NCI-H345 (cell line): Measurements from ENCODE around the gene EEFSEC.

Source experiments
- DNase-seq: peaks from one replicate; lab custom pipeline; 2025; lab: John Stamatoyannopoulos, UW

The EEFSEC gene, protein sequence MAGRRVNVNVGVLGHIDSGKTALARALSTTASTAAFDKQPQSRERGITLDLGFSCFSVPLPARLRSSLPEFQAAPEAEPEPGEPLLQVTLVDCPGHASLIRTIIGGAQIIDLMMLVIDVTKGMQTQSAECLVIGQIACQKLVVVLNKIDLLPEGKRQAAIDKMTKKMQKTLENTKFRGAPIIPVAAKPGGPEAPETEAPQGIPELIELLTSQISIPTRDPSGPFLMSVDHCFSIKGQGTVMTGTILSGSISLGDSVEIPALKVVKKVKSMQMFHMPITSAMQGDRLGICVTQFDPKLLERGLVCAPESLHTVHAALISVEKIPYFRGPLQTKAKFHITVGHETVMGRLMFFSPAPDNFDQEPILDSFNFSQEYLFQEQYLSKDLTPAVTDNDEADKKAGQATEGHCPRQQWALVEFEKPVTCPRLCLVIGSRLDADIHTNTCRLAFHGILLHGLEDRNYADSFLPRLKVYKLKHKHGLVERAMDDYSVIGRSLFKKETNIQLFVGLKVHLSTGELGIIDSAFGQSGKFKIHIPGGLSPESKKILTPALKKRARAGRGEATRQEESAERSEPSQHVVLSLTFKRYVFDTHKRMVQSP

DNA sequence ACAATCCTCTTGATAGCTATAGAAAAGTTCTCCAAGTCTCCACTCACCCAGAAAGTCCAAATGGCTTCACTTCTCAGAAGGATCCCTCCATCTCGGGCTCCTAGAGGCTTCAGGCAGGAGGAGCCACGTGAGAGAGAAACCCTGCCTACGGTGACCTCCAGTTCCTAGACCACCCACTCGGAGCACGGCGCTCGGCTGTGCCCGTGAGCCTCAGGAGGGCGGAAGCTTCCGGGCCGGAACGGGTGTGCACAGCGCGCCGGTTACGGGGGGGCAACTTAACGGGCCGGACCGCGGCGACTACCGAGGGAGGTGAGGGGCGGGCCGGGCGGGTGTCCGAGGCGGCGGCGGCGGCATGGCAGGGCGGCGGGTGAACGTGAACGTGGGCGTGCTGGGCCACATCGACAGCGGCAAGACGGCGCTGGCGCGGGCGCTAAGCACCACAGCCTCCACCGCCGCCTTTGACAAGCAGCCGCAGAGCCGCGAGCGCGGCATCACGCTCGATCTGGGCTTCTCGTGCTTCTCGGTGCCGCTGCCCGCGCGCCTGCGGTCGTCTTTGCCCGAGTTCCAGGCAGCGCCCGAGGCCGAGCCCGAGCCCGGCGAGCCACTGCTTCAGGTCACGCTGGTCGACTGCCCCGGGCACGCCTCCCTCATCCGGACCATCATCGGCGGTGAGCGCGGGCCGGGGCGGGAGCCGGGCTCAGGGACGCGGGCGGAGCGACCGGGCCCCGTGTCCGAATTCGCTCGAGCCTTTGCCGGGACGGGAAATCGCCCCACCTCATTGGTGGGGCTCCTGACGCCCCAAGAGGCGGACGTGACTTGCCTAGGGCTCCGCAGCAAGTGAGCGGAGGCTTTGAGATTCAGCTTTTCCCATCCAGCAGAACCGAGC, at the start of gene EEFSEC:
Gene EEFSEC (plus strand): TSS at position 326 of the 886 bp plus-strand sequence. CDS start 27 bp downstream, at position 353.
- peak; percentile 72 for DNase-seq

DNA sequence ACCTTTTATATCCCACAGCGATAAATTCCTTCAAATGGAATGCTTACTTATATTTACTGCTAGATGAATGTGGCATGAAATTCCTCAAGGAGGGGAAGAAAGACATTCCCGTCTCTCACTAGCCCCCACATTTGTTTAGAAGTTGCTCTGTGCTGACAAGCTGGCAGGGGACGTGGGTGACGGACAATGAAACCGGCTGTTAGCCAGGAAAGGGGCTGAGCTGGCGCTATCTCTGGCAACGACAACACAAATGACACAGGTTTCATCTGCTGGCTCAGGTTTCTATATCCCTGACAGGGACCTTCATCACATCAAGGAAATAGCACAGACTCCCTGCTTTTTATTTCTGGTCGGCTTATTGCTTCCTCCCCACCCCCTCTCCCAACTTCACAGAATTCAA, 45.4 kb upstream of the EEFSEC start:
- no peak for DNase-seq

DNA sequence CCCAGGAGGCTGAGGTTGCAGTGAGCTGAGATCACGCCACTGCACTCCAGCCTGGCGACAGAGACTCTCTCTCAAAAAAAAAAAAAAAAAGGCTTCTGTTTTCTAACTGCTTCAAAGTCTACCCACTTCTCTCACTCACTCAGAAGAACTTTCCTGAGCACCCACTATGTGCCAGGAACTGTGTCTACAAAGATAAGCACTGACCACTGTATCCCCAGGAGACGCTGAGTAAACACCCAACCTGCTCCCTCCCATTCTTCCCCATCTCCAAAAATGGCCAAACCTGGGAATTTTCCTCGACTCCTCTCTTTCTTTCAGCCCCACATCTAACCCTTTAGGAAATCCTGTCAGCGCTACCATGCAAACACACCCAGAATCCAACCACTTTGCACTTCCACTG, 42.1 kb upstream of the EEFSEC start:
- DNase-seq = no peak

- no peak for DNase-seq
Observed at GRCh38 chr3:128112357-128112968, 40.8 kb upstream of the EEFSEC start.

GRCh38 chr3:128113817-128114794, 39.2 kb upstream of the EEFSEC start:
- DNase-seq = no peak

DNA sequence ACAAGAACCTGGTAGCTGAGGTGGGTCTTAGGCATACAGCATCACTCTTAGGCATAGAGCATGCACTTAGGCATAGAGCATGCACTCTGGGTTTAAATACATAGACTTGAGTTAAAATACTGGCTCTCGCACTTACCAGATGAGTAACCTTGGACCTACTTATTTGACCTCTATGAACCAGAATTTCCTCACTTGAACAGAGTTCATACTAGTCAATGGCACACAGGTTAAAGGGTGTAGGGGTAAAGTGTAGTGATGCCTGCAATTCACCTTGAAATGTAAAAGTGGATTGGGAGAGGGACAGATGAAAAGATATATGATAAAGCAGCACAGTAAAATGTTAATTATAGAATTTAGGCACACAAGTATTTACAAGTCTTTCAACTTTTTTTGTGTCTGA, 31.3 kb upstream of the EEFSEC start:
- DNase-seq = no peak

DNA sequence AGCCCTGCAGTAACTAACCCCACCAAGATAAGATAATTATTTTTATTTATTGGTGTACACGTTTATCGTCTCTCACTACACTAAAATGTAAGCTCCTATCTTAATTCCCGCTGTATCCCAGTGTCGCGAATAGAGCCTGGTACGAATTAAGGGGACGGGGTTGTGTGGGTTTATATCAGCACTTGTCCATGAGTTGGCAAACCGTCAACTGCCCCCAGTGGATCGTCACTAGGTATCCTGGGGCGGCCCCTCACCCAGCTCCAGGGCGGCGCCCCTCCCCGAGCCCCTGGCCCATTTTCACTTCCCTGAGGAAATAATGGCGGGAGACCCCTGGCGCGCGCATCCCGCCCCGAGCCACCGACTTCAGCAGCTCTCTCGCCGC, 30.1 kb upstream of the EEFSEC start:
- no peak for DNase-seq

DNA sequence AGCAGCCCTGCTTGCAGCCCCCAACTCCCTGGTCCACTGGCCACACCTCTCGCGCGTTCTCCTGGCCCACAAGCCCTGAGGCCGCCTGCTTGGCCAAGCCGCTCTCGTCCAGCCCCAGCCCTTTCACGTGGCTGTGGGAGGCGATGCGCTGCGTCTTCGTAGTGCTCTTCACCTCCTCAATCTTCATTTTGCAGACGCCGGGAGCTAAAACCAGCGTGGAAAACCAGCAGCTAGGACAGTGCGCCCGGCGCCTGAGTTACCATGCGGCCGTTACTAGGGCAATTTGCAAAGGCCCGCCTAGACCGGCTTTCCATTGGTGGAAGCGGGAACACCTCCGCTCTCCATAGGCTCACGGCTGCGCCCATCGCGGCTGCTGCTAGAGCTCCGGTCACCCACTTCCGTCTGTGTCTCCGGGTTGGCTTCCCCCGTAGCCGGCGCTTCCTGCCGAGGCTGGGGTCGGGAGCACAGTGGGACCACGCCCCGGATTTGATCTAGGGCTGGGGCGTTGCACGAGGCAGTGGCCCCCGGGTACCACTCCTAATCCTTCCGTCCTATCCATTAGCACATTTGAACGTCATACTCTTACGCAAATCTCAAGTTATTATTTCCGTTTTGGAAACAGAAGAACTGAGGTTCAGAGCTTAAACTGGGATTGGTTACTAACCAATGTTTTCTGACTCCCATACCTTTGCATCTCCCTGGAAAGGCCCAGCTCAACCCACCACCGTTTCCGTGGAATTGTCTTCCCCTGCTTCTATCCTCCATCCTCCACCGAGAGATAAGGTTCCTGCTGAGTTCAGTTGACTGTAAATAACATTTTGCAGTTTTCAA, 29.5 kb upstream of the EEFSEC start, which contains the start of gene RUVBL1:
Gene RUVBL1 (minus strand): TSS at position 275 of the 831 bp plus-strand sequence. CDS start 88 bp downstream, at position 187.
- DNase-seq = peak; percentile 97

GRCh38 chr3:128127236-128127635, 26.0 kb upstream of the EEFSEC start:
- DNase-seq = no peak

GRCh38 chr3:128128251-128128650, 25.0 kb upstream of the EEFSEC start:
- DNase-seq = no peak

- DNase-seq = no peak
Observed at GRCh38 chr3:128131897-128132646, 21.2 kb upstream of the EEFSEC start.

DNA sequence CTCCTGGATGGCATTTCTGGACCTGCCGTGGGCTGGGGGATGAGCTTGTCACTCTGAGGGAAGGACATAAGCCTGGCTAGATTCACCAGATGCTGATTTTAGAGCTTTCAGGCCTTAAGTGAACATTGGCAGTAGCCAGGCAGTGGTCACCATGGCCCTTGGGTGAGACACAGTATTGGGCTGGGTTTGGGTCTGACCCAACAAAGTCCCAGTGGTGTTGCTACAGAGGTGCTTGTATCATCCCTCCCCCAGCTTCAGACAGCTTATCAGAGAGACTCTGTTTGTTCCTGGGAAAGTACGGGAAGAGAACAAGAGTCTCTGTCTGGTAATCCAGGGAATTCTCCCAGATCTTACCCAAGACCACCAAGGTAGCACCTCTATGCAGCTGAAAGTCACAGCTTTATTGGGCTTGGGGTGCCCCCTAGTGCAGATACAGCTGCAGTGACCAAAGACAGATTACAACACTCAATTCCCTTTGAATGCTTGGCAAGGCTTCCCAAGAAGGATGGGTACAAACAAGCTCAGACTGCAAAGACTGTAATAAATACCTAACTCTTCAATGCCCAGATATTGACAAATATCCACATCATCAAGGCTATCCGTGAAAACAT, 19.9 kb upstream of the EEFSEC start:
- peak; percentile 9 for DNase-seq

DNA sequence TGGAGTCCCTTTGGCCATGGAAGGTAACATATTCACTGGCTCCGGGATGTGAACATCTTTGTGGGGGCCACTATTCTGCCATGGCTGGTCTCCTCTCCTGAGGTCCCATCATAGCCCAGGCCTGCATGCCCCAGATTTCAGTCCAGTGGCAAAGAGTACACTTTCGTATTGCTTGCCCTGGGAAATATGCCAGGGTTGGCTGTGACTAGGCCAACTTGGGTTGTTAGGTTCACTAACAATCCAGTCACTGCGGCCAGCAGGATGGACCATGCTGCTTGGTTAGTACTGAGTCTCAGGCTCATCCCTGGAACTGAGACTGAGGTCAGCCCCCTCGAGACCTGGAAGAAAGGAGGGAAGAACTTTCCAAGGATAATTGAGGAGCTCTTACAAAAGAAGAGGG, 9.8 kb upstream of the EEFSEC start:
- no peak for DNase-seq

DNA sequence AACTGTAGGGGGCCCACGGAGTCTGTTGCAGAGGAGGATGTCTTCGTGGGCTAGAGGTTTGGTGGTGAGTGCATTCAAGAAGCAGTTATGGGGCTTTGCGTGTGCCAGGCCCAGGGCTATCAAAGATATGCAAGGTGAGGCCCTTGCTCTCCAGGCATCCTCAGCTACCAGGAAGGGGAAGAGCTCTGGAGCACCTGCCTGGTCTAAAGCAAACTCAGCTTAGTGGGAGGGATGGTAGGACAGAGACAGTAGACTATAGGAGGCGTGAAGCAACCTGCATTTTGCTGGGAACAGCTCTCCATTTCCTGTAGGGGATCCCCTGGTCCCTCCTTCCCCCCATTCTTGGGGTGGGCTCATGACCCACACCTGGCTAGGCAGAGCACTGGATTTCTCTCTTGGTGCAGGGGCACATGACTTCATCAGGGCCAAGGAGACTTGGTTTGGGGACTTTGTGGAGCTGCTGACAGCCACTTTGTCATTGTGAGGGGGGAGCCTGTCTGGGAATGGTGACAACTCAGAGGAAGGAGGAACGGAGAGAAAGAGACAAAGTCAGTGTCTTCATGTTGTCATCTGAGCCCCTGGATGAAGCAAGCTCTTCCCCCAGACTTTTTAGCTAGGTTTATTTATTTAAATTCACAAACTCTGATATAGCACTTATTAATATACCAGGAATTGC, 8.6 kb upstream of the EEFSEC start:
- peak; percentile 3 for DNase-seq

DNA sequence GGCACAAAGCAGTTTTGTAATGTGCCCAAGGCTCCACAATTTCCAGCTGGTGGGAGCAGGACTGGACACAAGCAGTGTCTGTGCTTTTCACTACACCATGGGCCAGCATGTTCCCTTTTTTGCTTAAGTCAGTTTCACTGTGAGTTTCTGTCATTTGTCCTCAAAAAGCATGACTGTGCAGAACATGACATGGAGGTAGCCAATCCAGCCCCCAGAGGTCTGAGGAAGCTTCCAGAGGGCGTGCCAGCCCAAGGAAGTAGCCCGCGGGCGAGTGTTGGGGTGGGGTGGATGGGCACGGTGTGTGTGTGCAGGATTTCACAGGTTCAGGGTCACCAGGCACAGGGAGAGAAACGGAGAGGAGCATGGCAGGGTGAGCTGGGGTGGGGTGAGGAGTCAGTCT, 8.0 kb upstream of the EEFSEC start:
- DNase-seq = no peak

GRCh38 chr3:128146201-128146600, 7.1 kb upstream of the EEFSEC start:
- DNase-seq = no peak

DNA sequence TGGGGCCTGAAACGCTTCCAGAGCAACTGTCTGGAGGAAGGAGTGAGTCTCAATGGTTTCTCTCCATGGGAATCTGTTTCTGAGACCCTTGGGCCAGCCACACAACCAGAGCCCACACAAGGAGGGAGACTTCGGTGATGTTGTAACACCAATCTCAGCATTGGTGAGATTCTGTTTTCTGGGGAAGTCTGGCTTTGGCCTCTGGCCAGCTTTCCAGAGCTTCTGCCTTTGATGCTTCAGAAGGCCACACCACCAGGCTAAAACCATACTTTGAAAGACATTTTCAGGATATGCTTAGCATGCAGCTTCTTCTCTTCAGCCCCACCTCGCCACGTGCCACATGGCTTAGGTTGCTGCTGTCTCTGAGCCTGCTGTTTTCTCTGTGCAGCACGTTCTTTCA, 3.6 kb upstream of the EEFSEC start:
- no peak for DNase-seq

- DNase-seq = no peak
Observed at GRCh38 chr3:128151758-128152274, 1.5 kb upstream of the EEFSEC start.
